CD4-positive, alpha-beta memory T cell (primary cell): ENCODE measurements around the gene CSDE1. TPM values are rescaled to one million over a fixed set of nuclear protein-coding genes. Genes with fewer than 3 reads are reported as not detected.

ENCODE experiments used
- CTCF ChIA-PET: fragments of 350-600 bp; sonication (Branson Sonifier 250); formaldehyde crosslinking; loops from one replicate; lab custom pipeline; 2021; ENCODE audit warnings: inconsistent platforms; ENCODE audit not compliant: partially characterized antibody; lab: Charles Lee
- POLR2A ChIA-PET: fragments of 350-600 bp; sonication (Branson Sonifier 250); formaldehyde crosslinking; loops from one replicate; lab custom pipeline; 2021; ENCODE audit not compliant: partially characterized antibody; lab: Charles Lee
- DNase-seq, 5 donors: peaks; one replicate each; pipeline versions ENCODE4 v3.0.0 to v3.0.0-alpha.2; 2020 to 2022; ENCODE audit warnings: mixed read lengths in 1 of 5
- H3K27ac ChIP-seq: one replicate; pipeline ENCODE4 v1.7.0; 2013; ENCODE audit warnings: low read depth, low read length
- H3K27me3 ChIP-seq: 2 replicates; pipeline ENCODE4 v1.7.0; 2013; ENCODE audit warnings: mild to moderate bottlenecking, low read length, moderate library complexity; ENCODE audit not compliant: insufficient read depth
- H3K36me3 ChIP-seq: 2 replicates; pipeline ENCODE4 v1.7.0; 2013; ENCODE audit warnings: mild to moderate bottlenecking, low read length, moderate library complexity; ENCODE audit not compliant: insufficient read depth
- H3K4me1 ChIP-seq: 2 replicates; pipeline ENCODE4 v1.7.0; 2013; ENCODE audit warnings: mild to moderate bottlenecking, low read length, moderate library complexity; ENCODE audit not compliant: insufficient read depth
- H3K4me3 ChIP-seq, 2 donors: one replicate each; pipeline ENCODE4 v1.7.0; 2013; ENCODE audit warnings: low read length in 2 of 2, mild to moderate bottlenecking in 1 of 2
- H3K9me3 ChIP-seq, 2 donors: one replicate each; pipeline ENCODE4 v1.7.0; 2013; ENCODE audit warnings: low read length in 2 of 2, control low read depth in 1 of 2; ENCODE audit not compliant: control insufficient read depth in 1 of 2
- H3K27ac Mint-ChIP-seq, 7 donors: one replicate each; pipeline ENCODE4 v1.8.0; 2020 to 2021; ENCODE audit warnings: mixed read lengths in 7 of 7, mild to moderate bottlenecking in 6 of 7, inconsistent platforms in 3 of 7, moderate library complexity in 3 of 7
- H3K27me3 Mint-ChIP-seq, 2 donors: one replicate each; pipeline ENCODE4 v1.8.0; 2020 to 2021; ENCODE audit warnings: mixed read lengths in 2 of 2
- H3K36me3 Mint-ChIP-seq, 2 donors: one replicate each; pipeline ENCODE4 v1.8.0; 2020 to 2021; ENCODE audit warnings: mixed read lengths in 2 of 2, inconsistent platforms in 1 of 2, mild to moderate bottlenecking in 1 of 2
- H3K4me1 Mint-ChIP-seq, 4 donors: one replicate each; pipeline ENCODE4 v1.8.0; 2020 to 2021; ENCODE audit warnings: mixed read lengths in 4 of 4, mild to moderate bottlenecking in 1 of 4
- H3K4me3 Mint-ChIP-seq, 8 donors: one replicate each; pipeline ENCODE4 v1.8.0; 2020 to 2021; ENCODE audit warnings: mixed read lengths in 8 of 8, mild to moderate bottlenecking in 7 of 8, moderate library complexity in 6 of 8, inconsistent platforms in 3 of 8
- H3K9me3 Mint-ChIP-seq, 8 donors: one replicate each; pipeline ENCODE4 v1.8.0; 2020 to 2021; ENCODE audit warnings: mixed read lengths in 8 of 8, mild to moderate bottlenecking in 5 of 8, inconsistent platforms in 3 of 8, moderate library complexity in 1 of 8
- intact Hi-C: fragments of 100-400 bp; cut with micrococcal nuclease; formaldehyde crosslinking; loops from one replicate; pipeline ENCODE4 v1.15.1; 2023
- polyA plus RNA-seq, 2 donors: library from polyadenylated mRNA; unstranded; fragments of 300-500 nt; fragmentation: Illumina TruSeq; gene quantifications; one replicate each; pipeline ENCODE4 v1.2.3, GENCODE V29; 2021
- total RNA-seq, 2 experiments: library from RNA; stranded (reverse); gene quantifications; one replicate each; pipeline ENCODE4 v1.2.3, GENCODE V29; 2021

Gene CSDE1
- total and polyA plus RNA-seq, 4 experiments from 2014 or later = 391 to 559 (median 487) TPM

GRCh38 chr1:114723457-114723856 is 34.3 kb downstream of the CSDE1 start:
- H3K36me3 Mint-ChIP-seq = peaks cover 68 to 95% of the 10 kb centered on the region in 2 donors
- Histone ChIP-seq H3K9me3 (no peaks in the 10 kb centered on the region), H3K36me3 (peaks cover 92% of the 10 kb centered on the region), H3K27me3 (no peaks in the 10 kb centered on the region), H3K4me3 (no peak overlapping the region), H3K4me1 (no peaks in the 10 kb centered on the region), H3K27ac (no peak overlapping the region)
- H3K4me1 Mint-ChIP-seq = peaks cover 0 to 4% (median under 1%) of the 10 kb centered on the region in 4 donors
- no peak overlapping the region for H3K4me3 Mint-ChIP-seq
- CTCF ChIA-PET = no interaction called here
- POLR2A ChIA-PET = no interaction called here
- no peak for DNase-seq
- no peaks in the 10 kb centered on the region for H3K9me3 Mint-ChIP-seq
- peak overlapping the region in 4 of 7 donors; percentile 7 to 88 (median 48) for H3K27ac Mint-ChIP-seq
- H3K27me3 Mint-ChIP-seq = no peaks in the 10 kb centered on the region
- intact Hi-C loops = no loop called here

GRCh38 chr1:114720492-114720891 is 37.3 kb downstream of the CSDE1 start:
- H3K36me3 ChIP-seq = peaks cover 69% of the 10 kb centered on the region
- Mint-ChIP-seq H3K4me3 (no peak overlapping the region), H3K9me3 (no peaks in the 10 kb centered on the region), H3K27ac (peak overlapping the region in 5 of 7 donors; percentile 42 to 81 (median 69)), H3K36me3 (peaks cover 57 to 92% of the 10 kb centered on the region in 2 donors), H3K4me1 (peaks cover 11 to 20% (median 17%) of the 10 kb centered on the region in 4 donors), H3K27me3 (no peaks in the 10 kb centered on the region)
- intact Hi-C loops = no loop called here
- no peaks in the 10 kb centered on the region for H3K9me3 ChIP-seq
- no peak overlapping the region for H3K27ac ChIP-seq
- ChIA-PET CTCF (interaction anchor here (1.4 kb wide), 1 partner anchor 11 kb away, joined by 3 read pairs; no protein-coding TSS in a partner anchor), POLR2A (interaction anchor here (0.6 kb wide), 1 partner anchor 17 kb away, joined by 3 read pairs; no protein-coding TSS in a partner anchor)
- H3K4me3 ChIP-seq = no peak overlapping the region
- DNase-seq = no peak
- H3K4me1 ChIP-seq = peaks cover 18% of the 10 kb centered on the region
- H3K27me3 ChIP-seq = no peaks in the 10 kb centered on the region

GRCh38 chr1:114719424-114719787 is 38.4 kb downstream of the CSDE1 start:
- Histone ChIP-seq H3K27me3 (no peaks in the 10 kb centered on the region), H3K4me3 (no peak overlapping the region), H3K4me1 (peaks cover 21% of the 10 kb centered on the region), H3K9me3 (no peaks in the 10 kb centered on the region), H3K27ac (no peak overlapping the region), H3K36me3 (peaks cover 58% of the 10 kb centered on the region)
- H3K9me3 Mint-ChIP-seq = no peaks in the 10 kb centered on the region
- DNase-seq = no peak
- POLR2A ChIA-PET = interaction anchor here (1.1 kb wide), 1 partner anchor 61 kb away, joined by 3 read pairs; the partner anchor contains the start of gene SIKE1
- no peak overlapping the region for H3K4me3 Mint-ChIP-seq
- no peaks in the 10 kb centered on the region for H3K27me3 Mint-ChIP-seq
- peak overlapping the region in 6 of 7 donors; percentile 19 to 100 (median 51) for H3K27ac Mint-ChIP-seq
- peaks cover 11 to 21% (median 18%) of the 10 kb centered on the region in 4 donors for H3K4me1 Mint-ChIP-seq
- CTCF ChIA-PET = interaction anchor here (1.5 kb wide), 1 partner anchor 372 kb away, joined by 3 read pairs; no protein-coding TSS in a partner anchor
- H3K36me3 Mint-ChIP-seq = peaks cover 47 to 82% of the 10 kb centered on the region in 2 donors
- intact Hi-C loops = no loop called here

GRCh38 chr1:114718661-114719423 is 38.9 kb downstream of the CSDE1 start:
- no peaks in the 10 kb centered on the region for H3K9me3 Mint-ChIP-seq
- Histone ChIP-seq H3K27me3 (no peaks in the 10 kb centered on the region), H3K4me3 (no peak overlapping the region), H3K9me3 (no peaks in the 10 kb centered on the region), H3K27ac (no peak overlapping the region), H3K4me1 (peaks cover 21% of the 10 kb centered on the region), H3K36me3 (peaks cover 56% of the 10 kb centered on the region)
- peaks cover 43 to 82% of the 10 kb centered on the region in 2 donors for H3K36me3 Mint-ChIP-seq
- H3K4me1 Mint-ChIP-seq = peaks cover 11 to 25% (median 18%) of the 10 kb centered on the region in 4 donors
- intact Hi-C loops = no loop called here
- peak overlapping the region in 1 of 8 donors; percentile 46 for H3K4me3 Mint-ChIP-seq
- H3K27me3 Mint-ChIP-seq = no peaks in the 10 kb centered on the region
- no peak for DNase-seq
- ChIA-PET POLR2A (interaction anchor here (1.1 kb wide), 1 partner anchor 62 kb away, joined by 3 read pairs; the partner anchor contains the start of gene SIKE1), CTCF (interaction anchor here (1.5 kb wide), 1 partner anchor 372 kb away, joined by 3 read pairs; no protein-coding TSS in a partner anchor)
- peak overlapping the region in 5 of 7 donors; percentile 19 to 100 (median 54) for H3K27ac Mint-ChIP-seq

GRCh38 chr1:114716304-114717170 is 41.2 kb downstream of the CSDE1 start, which contains the start of gene NRAS:
NRAS (minus strand) TSS chr1:114716771; CDS start chr1:114716160, 611 bp downstream.
- peaks cover 10 to 25% (median 19%) of the 10 kb centered on the region in 4 donors for H3K4me1 Mint-ChIP-seq
- POLR2A ChIA-PET = interaction anchor here (0.8 to 2.7 kb wide), 16 partner anchors 10 to 812 kb away, joined by 3 to 31 read pairs (median 4); partner anchors contain the start of genes BCAS2, CSDE1, DENND2C and SIKE1
- H3K36me3 ChIP-seq = peaks cover 44% of the 10 kb centered on the region

GRCh38 chr1:114715952-114716303 is 41.9 kb downstream of the CSDE1 start:
- H3K27ac Mint-ChIP-seq = peak overlapping the region; percentile 99 to 100 (median 100)
- POLR2A ChIA-PET = interaction anchor here (0.9 to 2.7 kb wide), 15 partner anchors 9 to 812 kb away, joined by 3 to 31 read pairs (median 4); partner anchors contain the start of genes BCAS2, CSDE1, DENND2C and SIKE1
- peaks cover 10 to 25% (median 19%) of the 10 kb centered on the region in 4 donors for H3K4me1 Mint-ChIP-seq
- H3K9me3 Mint-ChIP-seq = no peaks in the 10 kb centered on the region
- intact Hi-C loops = loop anchor here (1.0 to 2.0 kb wide), 6 partner anchors 41 to 370 kb away; partner anchors contain the start of genes BCAS2, CSDE1, DENND2C and SIKE1
- CTCF ChIA-PET = interaction anchor here (0.8 to 1.7 kb wide), 5 partner anchors 9 to 1643 kb away, joined by 3 to 7 read pairs (median 3); partner anchors contain the start of genes LRIG2 and SIKE1
- H3K9me3 ChIP-seq = no peaks in the 10 kb centered on the region
- H3K36me3 ChIP-seq = peaks cover 40% of the 10 kb centered on the region
- H3K27me3 ChIP-seq = no peaks in the 10 kb centered on the region
- H3K36me3 Mint-ChIP-seq = peaks cover 27 to 78% of the 10 kb centered on the region in 2 donors
- peaks cover 21% of the 10 kb centered on the region for H3K4me1 ChIP-seq
- H3K27me3 Mint-ChIP-seq = no peaks in the 10 kb centered on the region
- H3K4me3 ChIP-seq = peak overlapping the region; percentile 83 to 90
- H3K27ac ChIP-seq = peak overlapping the region; percentile 97
- DNase-seq = peak in 1 of 5 donors; percentile 15
- peak overlapping the region; percentile 94 to 99 (median 98) for H3K4me3 Mint-ChIP-seq

More at GRCh38 chr1:114716304-114717170, 41.2 kb downstream of the CSDE1 start, which contains the start of gene NRAS:
- intact Hi-C loops = loop anchor here (1.0 to 2.0 kb wide), 6 partner anchors 41 to 370 kb away; partner anchors contain the start of genes BCAS2, CSDE1, DENND2C and SIKE1
- Histone ChIP-seq H3K27ac (peak within 1 kb of the TSS; percentile 97), H3K4me3 (peak within 1 kb of the TSS; percentile 83 to 90), H3K27me3 (no peaks in the 10 kb centered on the region), H3K4me1 (peaks cover 21% of the 10 kb centered on the region), H3K9me3 (no peaks in the 10 kb centered on the region)
- peak within 1 kb of the TSS; percentile 99 to 100 (median 100) for H3K27ac Mint-ChIP-seq
- H3K4me3 Mint-ChIP-seq = peak within 1 kb of the TSS; percentile 94 to 99 (median 98)
- peak; percentile 93 to 96 (median 94) for DNase-seq
- H3K9me3 Mint-ChIP-seq = no peaks in the 10 kb centered on the region
- H3K36me3 Mint-ChIP-seq = peaks cover 32 to 81% of the 10 kb centered on the region in 2 donors
- CTCF ChIA-PET = interaction anchor here (0.6 to 1.7 kb wide), 6 partner anchors 10 to 1644 kb away, joined by 3 to 7 read pairs (median 4); partner anchors contain the start of gene LRIG2
- no peaks in the 10 kb centered on the region for H3K27me3 Mint-ChIP-seq
